CD4-positive, alpha-beta T cell treated with Interleukin-10 for 1 hour (primary cell): Measurements from ENCODE around the gene MEIKIN.
A peak's percentile ranks its signal among the peaks of the same experiment; 100 is the strongest.
"Not testable (repeated sequence)": the region's sequence is repeated elsewhere in the genome, so short reads cannot be mapped to it uniquely, and the experiment has no call there.

Experiments
- DNase-seq: peaks from one replicate; pipeline ENCODE4 v3.0.0-alpha.2; 2020

The MEIKIN gene

GRCh38 chr5:131902266-131902665 is 43.2 kb downstream of the MEIKIN start:
- peak; percentile 22 for DNase-seq

- no peak for DNase-seq
These were observed 45.8 kb downstream of the MEIKIN start for GRCh38 chr5:131899686-131900085.

- DNase-seq = no peak
These were observed 61.5 kb downstream of the MEIKIN start for GRCh38 chr5:131883984-131884383.

- no peak for DNase-seq
These were observed 65.8 kb downstream of the MEIKIN start for GRCh38 chr5:131879705-131880104.

GRCh38 chr5:131877873-131878272 is 67.6 kb downstream of the MEIKIN start:
- no peak for DNase-seq

- DNase-seq = not testable (repeated sequence)
These were observed 74.2 kb downstream of the MEIKIN start for GRCh38 chr5:131871251-131871650.

- DNase-seq = no peak
These were observed 77.9 kb downstream of the MEIKIN start for GRCh38 chr5:131867524-131867923.

GRCh38 chr5:131863700-131864099 is 81.8 kb downstream of the MEIKIN start:
- DNase-seq = no peak

GRCh38 chr5:131857388-131857787 is 88.1 kb downstream of the MEIKIN start:
- no peak for DNase-seq

- DNase-seq = no peak
These were observed 90.0 kb downstream of the MEIKIN start for GRCh38 chr5:131855452-131855851.

- DNase-seq = peak; percentile 16
These were observed 91.3 kb downstream of the MEIKIN start for GRCh38 chr5:131854134-131854533.

GRCh38 chr5:131848662-131849061 is 96.8 kb downstream of the MEIKIN start:
- no peak for DNase-seq

- no peak for DNase-seq
These were observed 98.9 kb downstream of the MEIKIN start for GRCh38 chr5:131846536-131846935.

GRCh38 chr5:131845828-131846227 is 99.6 kb downstream of the MEIKIN start:
- no peak for DNase-seq

GRCh38 chr5:131842971-131843370 is 102.5 kb downstream of the MEIKIN start:
- not testable (repeated sequence) for DNase-seq

- DNase-seq = not testable (repeated sequence)
These were observed 112.8 kb downstream of the MEIKIN start for GRCh38 chr5:131832702-131833101.

GRCh38 chr5:131825404-131826013 is 120.0 kb downstream of the MEIKIN start:
- DNase-seq = no peak

- DNase-seq = no peak
These were observed 120.8 kb downstream of the MEIKIN start for GRCh38 chr5:131824631-131825030.

GRCh38 chr5:131821221-131821620 is 124.2 kb downstream of the MEIKIN start:
- no peak for DNase-seq

GRCh38 chr5:131818001-131818724 is 127.3 kb downstream of the MEIKIN start:
- no peak for DNase-seq

GRCh38 chr5:131814990-131815389 is 130.5 kb downstream of the MEIKIN start:
- no peak for DNase-seq

GRCh38 chr5:131812371-131813160 is 132.9 kb downstream of the MEIKIN start:
- DNase-seq = no peak

- peak; percentile 33 for DNase-seq
These were observed 134.8 kb downstream of the MEIKIN start for GRCh38 chr5:131810510-131811249.
